ENCODE results near the gene C3orf62. TPM values are rescaled to one million over a fixed set of nuclear protein-coding genes. Genes with fewer than 3 reads are reported as not detected.

The C3orf62 gene
- total and polyA plus RNA-seq, 2 experiments from 2014 or later: 3.3 to 4.5 TPM

- Histone ChIP-seq H3K9me3 (ENCODE audit: low read depth) (no peaks in the 10 kb centered on the region), H3K36me3 (replicated peaks; ENCODE audit: insufficient read depth, low read depth) (no peaks in the 10 kb centered on the region), H3K79me2 (no peaks in the 10 kb centered on the region), H3K27ac (no peak overlapping the region), H3K27me3 (no peaks in the 10 kb centered on the region), H4K20me1 (ENCODE audit: insufficient read depth, poor library complexity, severe bottlenecking) (no peaks in the 10 kb centered on the region), H2AFZ (no peak overlapping the region), H3K4me2 (no peak overlapping the region), H3K4me3 (no peak overlapping the region), H3K4me1 (ENCODE audit: insufficient read depth) (peaks cover 2% of the 10 kb centered on the region), H3K9me2 (replicated peaks; ENCODE audit: insufficient read depth) (no peaks in the 10 kb centered on the region)
- no peak for DNase-seq (ENCODE audit: low spot score)
- TF ChIP-seq CTCF (IDR thresholded peaks at IDR 0.05; ENCODE audit: poor library complexity) (no peak), EZH2phosphoT487 (IDR thresholded peaks at IDR 0.05; ENCODE audit: low read depth, severe bottlenecking, unreplicated experiment) (no peak), EZH2 (IDR thresholded peaks at IDR 0.05; ENCODE audit: borderline replicate concordance) (no peak)
- 92% methylated on average over 6 of the region's 6 CpGs for WGBS (ENCODE audit: low lambda C conversion rate, missing lambda C conversion rate)
These were observed 7.0 kb upstream of the C3orf62 start for GRCh38 chr3:49283997-49284396.

DNA sequence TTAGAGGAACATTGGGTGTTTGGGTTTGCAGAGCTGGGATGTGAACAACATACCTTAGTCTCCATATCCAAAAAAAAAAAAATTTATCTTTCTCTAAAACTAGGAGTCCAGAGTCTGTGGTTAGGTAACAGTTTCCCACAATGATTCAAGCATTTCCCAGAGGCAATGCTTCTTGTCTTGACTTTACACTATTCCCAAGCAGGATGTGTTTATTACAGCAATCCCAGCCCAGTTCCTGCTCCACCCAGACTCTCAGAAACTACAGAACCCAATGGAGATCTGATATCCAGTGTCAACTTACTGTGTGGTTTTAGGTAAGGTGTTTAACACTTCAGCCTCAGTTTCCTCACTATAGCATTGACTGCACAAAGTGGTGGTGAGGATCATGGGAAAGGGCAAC, 2.3 kb upstream of the C3orf62 start:
- Histone ChIP-seq H3K4me1 (ENCODE audit: insufficient read depth) (peaks cover 10% of the 10 kb centered on the region), H3K79me2 (no peaks in the 10 kb centered on the region), H3K4me2 (no peak overlapping the region), H3K27ac (peak overlapping the region; percentile 22), H3K9me3 (ENCODE audit: low read depth) (no peaks in the 10 kb centered on the region), H3K9me2 (replicated peaks; ENCODE audit: insufficient read depth) (no peaks in the 10 kb centered on the region), H3K36me3 (replicated peaks; ENCODE audit: insufficient read depth, low read depth) (no peaks in the 10 kb centered on the region), H3K27me3 (no peaks in the 10 kb centered on the region), H4K20me1 (ENCODE audit: insufficient read depth, poor library complexity, severe bottlenecking) (no peaks in the 10 kb centered on the region), H3K4me3 (no peak overlapping the region), H2AFZ (no peak overlapping the region)
- DNase-seq (ENCODE audit: low spot score): no peak
- no peak for TF ChIP-seq EZH2 (IDR thresholded peaks at IDR 0.05; ENCODE audit: borderline replicate concordance)
- no peak for TF ChIP-seq EZH2phosphoT487 (IDR thresholded peaks at IDR 0.05; ENCODE audit: low read depth, severe bottlenecking, unreplicated experiment)
- TF ChIP-seq CTCF (IDR thresholded peaks at IDR 0.05; ENCODE audit: poor library complexity): no peak

GRCh38 chr3:49278548-49278947, 1.5 kb upstream of the C3orf62 start:
- H3K36me3 ChIP-seq (replicated peaks; ENCODE audit: insufficient read depth, low read depth): no peaks in the 10 kb centered on the region
- TF ChIP-seq CTCF (IDR thresholded peaks at IDR 0.05; ENCODE audit: poor library complexity) (no peak), EZH2 (IDR thresholded peaks at IDR 0.05; ENCODE audit: borderline replicate concordance) (no peak), EZH2phosphoT487 (IDR thresholded peaks at IDR 0.05; ENCODE audit: low read depth, severe bottlenecking, unreplicated experiment) (no peak)
- 54% methylated on average over 4 of the region's 4 CpGs for WGBS (ENCODE audit: low lambda C conversion rate, missing lambda C conversion rate)

GRCh38 chr3:49277383-49277775, 347 bp upstream of the C3orf62 start:
- H3K36me3 ChIP-seq (replicated peaks; ENCODE audit: insufficient read depth, low read depth): no peaks in the 10 kb centered on the region
- no peaks in the 10 kb centered on the region for H3K9me2 ChIP-seq (replicated peaks; ENCODE audit: insufficient read depth)
- no peaks in the 10 kb centered on the region for H3K79me2 ChIP-seq
- peaks cover 10% of the 10 kb centered on the region for H3K4me1 ChIP-seq (ENCODE audit: insufficient read depth)
- no peaks in the 10 kb centered on the region for H4K20me1 ChIP-seq (ENCODE audit: insufficient read depth, poor library complexity, severe bottlenecking)
- H3K4me3 ChIP-seq: no peak overlapping the region
- H3K4me2 ChIP-seq: peak overlapping the region; percentile 68
- H3K9me3 ChIP-seq (ENCODE audit: low read depth): no peaks in the 10 kb centered on the region
- TF ChIP-seq EZH2 (IDR thresholded peaks at IDR 0.05; ENCODE audit: borderline replicate concordance) (no peak), CTCF (IDR thresholded peaks at IDR 0.05; ENCODE audit: poor library complexity) (no peak), EZH2phosphoT487 (IDR thresholded peaks at IDR 0.05; ENCODE audit: low read depth, severe bottlenecking, unreplicated experiment) (no peak)
- peak overlapping the region; percentile 74 for H2AFZ ChIP-seq
- 81% methylated on average over 9 of the region's 9 CpGs for WGBS (ENCODE audit: low lambda C conversion rate, missing lambda C conversion rate)
- peak overlapping the region; percentile 81 for H3K27ac ChIP-seq
- no peak for DNase-seq (ENCODE audit: low spot score)
- no peaks in the 10 kb centered on the region for H3K27me3 ChIP-seq

More at GRCh38 chr3:49278548-49278947, 1.5 kb upstream of the C3orf62 start:
- peaks cover 10% of the 10 kb centered on the region for H3K4me1 ChIP-seq (ENCODE audit: insufficient read depth)
- H3K27ac ChIP-seq: peak overlapping the region; percentile 22
- DNase-seq (ENCODE audit: low spot score): no peak
- H2AFZ ChIP-seq: no peak overlapping the region
- H3K79me2 ChIP-seq: no peaks in the 10 kb centered on the region
- no peak overlapping the region for H3K4me3 ChIP-seq
- H3K27me3 ChIP-seq: no peaks in the 10 kb centered on the region
- H3K9me2 ChIP-seq (replicated peaks; ENCODE audit: insufficient read depth): no peaks in the 10 kb centered on the region
- no peaks in the 10 kb centered on the region for H4K20me1 ChIP-seq (ENCODE audit: insufficient read depth, poor library complexity, severe bottlenecking)
- no peaks in the 10 kb centered on the region for H3K9me3 ChIP-seq (ENCODE audit: low read depth)
- no peak overlapping the region for H3K4me2 ChIP-seq
